HEK293T (cell line): ENCODE measurements around the gene SLC9A9.

Experiments used
- CTCF ChIA-PET: fragments of 350-600 bp; formaldehyde crosslinking; extraction: SDS; loops from one replicate; lab custom pipeline; 2021; ENCODE audit warnings: antibody characterized with exemption, inconsistent platforms; lab: Yijun Ruan, JAX
- POLR2A ChIA-PET: fragments of 350-600 bp; formaldehyde crosslinking; extraction: SDS; loops from one replicate; lab custom pipeline; 2020; ENCODE audit warnings: antibody characterized with exemption, inconsistent platforms; lab: Yijun Ruan, JAX
- DNase-seq: peaks from one replicate; pipeline ENCODE4 v3.0.0; 2012; ENCODE audit warnings: mixed read lengths; ENCODE audit errors: extremely low spot score
- ARNT ChIP-seq: fragments of 450-650 bp; IDR thresholded peaks from 2 replicates; pipeline ENCODE4 v1.6.1; 2017; ENCODE audit warnings: mild to moderate bottlenecking
- BHLHE40 ChIP-seq: fragments of 450-650 bp; IDR thresholded peaks from 2 replicates; pipeline ENCODE4 v1.6.1; 2016; ENCODE audit warnings: mild to moderate bottlenecking, moderate library complexity, borderline replicate concordance
- CTBP1 ChIP-seq: fragments of 450-650 bp; IDR thresholded peaks from 2 replicates; pipeline ENCODE4 v1.6.1; 2016; ENCODE audit warnings: borderline replicate concordance
- ELF4 ChIP-seq: fragments of 450-650 bp; IDR thresholded peaks from 2 replicates; pipeline ENCODE4 v1.6.1; 2017; ENCODE audit warnings: antibody characterized with exemption
- FOXA1 ChIP-seq: fragments of 450-650 bp; IDR thresholded peaks from 2 replicates; pipeline ENCODE4 v1.6.1; 2016; ENCODE audit warnings: mild to moderate bottlenecking
- FOXK2 ChIP-seq: fragments of 450-650 bp; IDR thresholded peaks from 2 replicates; pipeline ENCODE4 v1.6.1; 2016; ENCODE audit warnings: mild to moderate bottlenecking
- FOXM1 ChIP-seq: fragments of 450-650 bp; IDR thresholded peaks from 2 replicates; pipeline ENCODE4 v1.6.1; 2017; ENCODE audit warnings: mild to moderate bottlenecking, borderline replicate concordance
- HDGF ChIP-seq: fragments of 450-650 bp; IDR thresholded peaks from 2 replicates; pipeline ENCODE4 v1.6.1; 2017; ENCODE audit warnings: antibody characterized with exemption, borderline replicate concordance
- L3MBTL2 ChIP-seq: fragments of 450-650 bp; conservative IDR thresholded peaks from 2 replicates; pipeline ENCODE4 v1.6.1; 2016; ENCODE audit warnings: mild to moderate bottlenecking
- LEF1 ChIP-seq: fragments of 450-650 bp; IDR thresholded peaks from 2 replicates; pipeline ENCODE4 v1.6.1; 2017; ENCODE audit warnings: mild to moderate bottlenecking, borderline replicate concordance
- NFRKB ChIP-seq: fragments of 450-650 bp; IDR thresholded peaks from 2 replicates; pipeline ENCODE4 v1.6.1; 2016; ENCODE audit warnings: mild to moderate bottlenecking, moderate library complexity
- SP1 ChIP-seq: fragments of 450-650 bp; IDR thresholded peaks from 2 replicates; pipeline ENCODE4 v1.6.1; 2017
- SUZ12 ChIP-seq: fragments of 450-650 bp; IDR thresholded peaks from 2 replicates; pipeline ENCODE4 v1.6.1; 2016; ENCODE audit warnings: mild to moderate bottlenecking
- TARDBP ChIP-seq: fragments of 450-650 bp; IDR thresholded peaks from 2 replicates; pipeline ENCODE4 v1.6.1; 2016
- ZNF384 ChIP-seq: fragments of 450-650 bp; IDR thresholded peaks from 2 replicates; pipeline ENCODE4 v1.6.1; 2016
- TF ChIP-seq, protein P1 (sequence below): fragments of 450-650 bp; IDR thresholded peaks from 2 replicates; pipeline ENCODE4 v1.6.1; 2016

Gene SLC9A9

GRCh38 chr3:143252931-143253330 lies 595.3 kb downstream of the SLC9A9 start:
- ChIA-PET CTCF (no interaction called here), POLR2A (no interaction called here)
- no peak for DNase-seq

GRCh38 chr3:143249014-143249413 lies 599.3 kb downstream of the SLC9A9 start:
- ChIA-PET CTCF (no interaction called here), POLR2A (no interaction called here)
- no peak for DNase-seq
- no peak for TF ChIP-seq LEF1
- TF ChIP-seq ZNF384, result no peak
- no peak for TF ChIP-seq FOXA1
- TF ChIP-seq ELF4, result no peak

More at GRCh38 chr3:143252931-143253330, 595.3 kb downstream of the SLC9A9 start:
- TF ChIP-seq LEF1, result no peak

GRCh38 chr3:143247073-143247472 lies 601.2 kb downstream of the SLC9A9 start:
- DNase-seq, result no peak

DNA sequence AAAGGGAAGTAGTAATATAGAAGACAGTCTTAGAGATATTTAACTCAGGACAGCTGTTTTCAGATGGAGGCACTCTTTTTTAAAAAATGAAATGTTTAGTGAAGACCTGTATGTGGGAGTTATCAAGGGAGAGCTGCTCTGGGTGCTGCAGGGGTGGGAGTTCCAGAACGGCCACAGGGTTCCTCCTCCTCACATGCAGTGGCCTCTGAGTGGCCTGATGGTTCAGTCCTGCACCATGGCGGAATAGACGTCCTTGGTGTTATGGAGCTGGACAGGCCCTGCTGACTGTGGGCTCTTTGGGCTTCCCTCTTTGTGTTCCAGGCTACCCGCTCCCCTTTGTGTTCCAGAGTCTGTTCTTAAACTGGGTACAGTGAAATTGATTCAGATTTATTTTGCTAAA lies 602.6 kb downstream of the SLC9A9 start:
- POLR2A ChIA-PET, result no interaction called here
- TF ChIP-seq L3MBTL2 (no peak), ZNF384 (no peak), FOXM1 (no peak), SUZ12 (no peak), BHLHE40 (no peak), NFRKB (no peak), FOXA1 (no peak), CTBP1 (no peak), ELF4 (no peak), HDGF (no peak), TARDBP (no peak), FOXK2 (no peak), SP1 (no peak)
- CTCF ChIA-PET, result interaction anchor here (0.5 kb wide), 1 partner anchor 9 kb away, joined by 4 read pairs; no protein-coding TSS in a partner anchor

More at GRCh38 chr3:143247073-143247472, 601.2 kb downstream of the SLC9A9 start:
- TF ChIP-seq LEF1 (no peak), CTBP1 (no peak), FOXM1 (no peak), BHLHE40 (no peak)
- ChIA-PET CTCF (interaction anchor here (0.6 kb wide), 1 partner anchor 397 kb away, joined by 4 read pairs; no protein-coding TSS in a partner anchor), POLR2A (no interaction called here)

DNA sequence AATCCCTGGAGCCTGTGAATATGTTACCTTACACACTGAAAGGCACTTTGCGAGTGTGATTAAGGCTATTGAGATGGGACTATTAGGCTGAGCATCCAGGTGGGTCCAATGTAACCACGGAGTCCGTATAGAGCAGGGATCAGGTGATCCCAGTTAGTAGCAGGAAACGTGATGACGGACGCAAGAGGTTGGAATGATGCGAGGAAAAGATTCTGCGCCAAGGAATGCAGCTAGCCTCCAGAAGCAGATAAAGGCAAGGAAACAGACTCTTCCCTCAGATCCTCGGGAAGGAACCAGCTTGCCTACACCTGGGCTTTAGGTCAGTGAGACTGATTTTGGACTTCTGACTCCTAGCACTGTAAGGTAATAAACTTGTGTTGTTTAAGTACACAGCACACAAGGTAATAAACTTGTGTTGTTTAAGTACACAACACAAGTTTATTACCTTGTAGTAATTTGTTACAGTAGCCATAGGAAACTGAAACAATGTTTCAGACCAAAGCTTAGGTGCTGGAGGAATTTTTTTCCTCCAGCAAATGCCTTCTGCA lies 603.7 kb downstream of the SLC9A9 start:
- ChIA-PET CTCF (interaction anchor here (0.6 kb wide), 1 partner anchor 249 kb away, joined by 6 read pairs; no protein-coding TSS in a partner anchor), POLR2A (no interaction called here)
- DNase-seq, result no peak
- TF ChIP-seq LEF1 (no peak), ZNF384 (no peak), ARNT (no peak), FOXK2 (no peak), BHLHE40 (no peak), ELF4 (no peak), FOXA1 (no peak), SUZ12 (no peak)
- TF ChIP-seq, protein P1, sequence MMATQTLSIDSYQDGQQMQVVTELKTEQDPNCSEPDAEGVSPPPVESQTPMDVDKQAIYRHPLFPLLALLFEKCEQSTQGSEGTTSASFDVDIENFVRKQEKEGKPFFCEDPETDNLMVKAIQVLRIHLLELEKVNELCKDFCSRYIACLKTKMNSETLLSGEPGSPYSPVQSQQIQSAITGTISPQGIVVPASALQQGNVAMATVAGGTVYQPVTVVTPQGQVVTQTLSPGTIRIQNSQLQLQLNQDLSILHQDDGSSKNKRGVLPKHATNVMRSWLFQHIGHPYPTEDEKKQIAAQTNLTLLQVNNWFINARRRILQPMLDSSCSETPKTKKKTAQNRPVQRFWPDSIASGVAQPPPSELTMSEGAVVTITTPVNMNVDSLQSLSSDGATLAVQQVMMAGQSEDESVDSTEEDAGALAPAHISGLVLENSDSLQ, result no peak

More for the DNA sequence above, 602.6 kb downstream of the SLC9A9 start:
- no peak for DNase-seq

- TF ChIP-seq CTBP1, result no peak
- ChIA-PET POLR2A (no interaction called here), CTCF (no interaction called here)
- no peak for DNase-seq
Measured at GRCh38 chr3:143243686-143244085, 604.6 kb downstream of the SLC9A9 start.

GRCh38 chr3:143242691-143243090 lies 605.6 kb downstream of the SLC9A9 start:
- ChIA-PET CTCF (no interaction called here), POLR2A (no interaction called here)
- TF ChIP-seq SUZ12 (no peak), TARDBP (no peak), ELF4 (no peak), CTBP1 (no peak), ZNF384 (no peak), ARNT (no peak), NFRKB (no peak), FOXA1 (no peak), L3MBTL2 (no peak)
- no peak for DNase-seq

DNA sequence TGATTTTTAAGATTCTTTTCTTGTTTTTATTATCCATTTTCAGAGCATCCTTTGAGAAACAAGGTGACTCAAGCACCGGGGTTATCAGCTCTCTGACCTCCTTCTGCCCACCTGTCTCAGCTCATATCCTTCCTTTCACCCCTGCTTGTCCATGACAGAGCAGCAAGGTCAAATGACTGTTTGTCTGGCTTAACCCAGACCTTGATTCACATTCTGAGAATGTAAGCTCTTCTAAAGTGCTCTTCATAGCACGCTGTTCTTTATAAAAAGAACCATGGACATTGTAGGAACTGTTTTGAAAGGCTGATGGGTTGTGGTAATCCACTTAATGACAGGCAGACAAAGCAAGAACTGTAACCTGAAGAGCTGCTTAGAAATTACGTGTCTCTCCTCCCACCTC lies 606.2 kb downstream of the SLC9A9 start:
- no peak for DNase-seq
- TF ChIP-seq, protein P1, result no peak
- TF ChIP-seq FOXK2 (no peak), CTBP1 (no peak), FOXA1 (no peak), ARNT (no peak), TARDBP (no peak), ZNF384 (no peak), SUZ12 (no peak), ELF4 (no peak), SP1 (no peak), BHLHE40 (no peak), NFRKB (no peak), LEF1 (no peak), FOXM1 (no peak), L3MBTL2 (no peak), HDGF (no peak)
- ChIA-PET CTCF (no interaction called here), POLR2A (no interaction called here)
